Cardiac fibroblast (primary cell): ENCODE data around the gene CAMTA1.

Source experiments
- DNase-seq, 2 donors: peaks; one replicate each; pipeline versions ENCODE4 v3.0.0 to v3.0.0-alpha.2; 2010; ENCODE audit warnings: low read depth in 2 of 2
- H3K4me3 ChIP-seq, 2 donors: replicated peaks in 1 of 2; 1 replicate in 1 of 2; 2 replicates in 1 of 2; pipeline ENCODE4 v1.5.1; 2011; ENCODE audit warnings: low read depth in 2 of 2, low read length in 2 of 2, mild to moderate bottlenecking in 2 of 2, moderate library complexity in 1 of 2
- CTCF ChIP-seq: IDR thresholded peaks from one replicate; pipeline ENCODE4 v1.5.1; 2011; ENCODE audit warnings: low read depth, mild to moderate bottlenecking, low read length, inconsistent platforms

The CAMTA1 gene

DNA sequence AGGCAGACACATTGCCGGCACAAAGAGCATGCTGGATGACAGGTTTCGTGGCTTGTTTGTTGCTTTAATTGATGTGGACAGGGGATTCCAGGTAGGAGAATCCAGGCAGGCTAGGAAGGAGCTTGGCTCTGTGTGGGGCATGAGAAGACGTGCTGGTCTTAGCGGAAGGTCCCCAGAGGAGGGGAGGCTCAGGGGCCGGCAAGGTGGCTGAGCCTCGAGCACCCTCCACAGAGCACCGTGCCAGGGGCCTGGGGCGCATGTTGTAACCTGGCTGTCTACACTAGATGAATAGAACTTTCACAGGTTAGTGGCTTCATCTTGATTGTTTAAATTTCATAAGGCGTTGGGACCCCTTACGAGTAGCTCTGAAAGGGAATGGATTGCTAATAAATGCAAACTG lies 223.1 kb downstream of the CAMTA1 start:
- TF ChIP-seq CTCF = no peak

GRCh38 chr1:7008975-7009740 lies 223.9 kb downstream of the CAMTA1 start:
- no peak for DNase-seq
- no peak for TF ChIP-seq CTCF
- H3K4me3 ChIP-seq = no peak overlapping the region

More for the DNA sequence above, 223.1 kb downstream of the CAMTA1 start:
- H3K4me3 ChIP-seq = no peak overlapping the region
- no peak for DNase-seq

DNA sequence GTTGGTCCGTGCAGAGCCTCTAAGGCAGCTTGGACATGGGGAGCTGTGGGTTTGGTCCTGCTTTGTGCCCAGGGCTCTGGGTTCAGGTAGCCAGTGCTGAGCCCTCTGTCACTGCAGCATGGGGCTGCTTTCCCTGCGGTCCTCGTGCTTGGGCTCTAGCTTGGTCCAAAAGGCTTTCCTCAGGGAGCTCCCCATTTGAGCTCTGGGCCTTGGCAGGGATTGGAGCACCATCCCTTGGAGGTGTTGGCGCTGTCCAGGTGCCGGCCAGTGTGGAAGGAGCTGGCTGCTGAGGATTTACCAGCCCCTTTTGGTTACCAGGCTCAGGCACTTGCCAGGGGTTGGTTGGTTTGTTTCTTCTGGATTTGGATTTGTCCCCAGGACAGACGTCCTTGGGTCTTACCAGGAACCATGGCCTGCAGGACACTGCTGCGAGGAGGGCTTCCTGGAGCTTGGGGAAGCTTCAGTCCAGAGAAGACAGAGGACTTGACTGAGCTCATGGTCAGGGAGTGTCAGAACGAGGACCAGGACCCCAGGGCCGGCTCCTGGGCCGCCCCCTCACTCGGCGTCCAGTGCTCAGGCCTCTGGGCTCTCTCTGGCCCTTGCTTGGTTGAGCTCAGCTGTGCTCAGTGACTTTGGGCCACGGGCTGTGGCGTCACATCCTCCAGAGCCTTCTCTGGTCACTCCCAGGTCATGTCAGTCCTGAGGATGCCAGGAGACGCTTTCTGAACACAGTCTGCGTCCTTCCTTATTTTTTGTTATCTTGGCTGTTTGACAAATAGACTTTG lies 224.7 kb downstream of the CAMTA1 start:
- no peak for DNase-seq
- no peak for TF ChIP-seq CTCF
- no peak overlapping the region for H3K4me3 ChIP-seq

DNA sequence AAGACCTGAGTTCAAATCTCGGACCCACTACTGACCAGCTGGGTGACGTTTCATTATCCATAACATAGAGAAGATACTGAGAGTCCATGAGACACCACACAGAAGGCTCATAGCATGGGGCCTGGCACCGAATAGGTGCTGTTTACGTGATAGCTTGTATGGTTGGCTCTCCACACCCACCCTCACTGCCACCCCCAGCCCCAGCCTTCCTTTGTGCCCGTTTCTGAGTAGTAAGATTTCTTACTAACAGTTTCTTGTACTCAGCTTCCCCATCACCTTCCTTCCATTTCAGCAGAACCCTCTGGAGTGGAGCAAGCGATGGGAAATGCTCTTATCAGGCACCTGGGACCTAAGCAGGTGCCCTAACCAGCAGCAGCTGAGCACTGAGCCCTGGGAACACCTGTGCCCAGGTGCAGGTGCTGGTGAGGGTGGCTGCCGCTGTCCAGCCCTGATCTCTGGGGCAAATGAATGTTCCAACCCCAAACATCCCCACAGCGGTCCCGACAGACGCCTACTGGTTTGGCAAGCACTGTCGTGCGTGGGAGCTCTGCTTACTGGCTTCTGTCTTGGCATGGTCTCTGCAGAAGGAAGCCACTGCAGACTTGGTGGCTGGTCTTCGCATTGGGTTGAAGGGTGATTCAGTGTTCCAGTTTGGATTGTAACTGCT lies 225.4 kb downstream of the CAMTA1 start:
- H3K4me3 ChIP-seq = no peak overlapping the region
- TF ChIP-seq CTCF = no peak
- no peak for DNase-seq

DNA sequence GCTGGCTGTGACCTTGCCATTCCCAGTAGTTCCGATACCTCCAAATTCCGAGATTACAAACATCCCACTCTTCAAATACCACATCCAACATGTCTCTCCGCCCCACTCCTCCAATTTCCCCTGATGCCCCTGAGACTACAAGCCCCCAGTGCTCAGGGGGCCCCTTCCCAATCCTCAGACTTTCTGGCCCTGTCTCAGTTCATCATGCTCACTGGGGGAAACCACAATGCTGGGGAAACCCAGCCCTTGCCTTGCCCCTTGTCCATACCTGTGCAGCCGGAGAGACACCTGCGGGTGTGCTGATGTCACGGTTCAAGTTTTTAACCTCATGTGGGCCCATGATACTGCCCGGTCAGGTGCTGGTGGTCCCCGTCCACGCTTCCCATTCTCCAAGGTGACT lies 226.6 kb downstream of the CAMTA1 start:
- DNase-seq = no peak
- H3K4me3 ChIP-seq = no peak overlapping the region
- TF ChIP-seq CTCF = no peak

DNA sequence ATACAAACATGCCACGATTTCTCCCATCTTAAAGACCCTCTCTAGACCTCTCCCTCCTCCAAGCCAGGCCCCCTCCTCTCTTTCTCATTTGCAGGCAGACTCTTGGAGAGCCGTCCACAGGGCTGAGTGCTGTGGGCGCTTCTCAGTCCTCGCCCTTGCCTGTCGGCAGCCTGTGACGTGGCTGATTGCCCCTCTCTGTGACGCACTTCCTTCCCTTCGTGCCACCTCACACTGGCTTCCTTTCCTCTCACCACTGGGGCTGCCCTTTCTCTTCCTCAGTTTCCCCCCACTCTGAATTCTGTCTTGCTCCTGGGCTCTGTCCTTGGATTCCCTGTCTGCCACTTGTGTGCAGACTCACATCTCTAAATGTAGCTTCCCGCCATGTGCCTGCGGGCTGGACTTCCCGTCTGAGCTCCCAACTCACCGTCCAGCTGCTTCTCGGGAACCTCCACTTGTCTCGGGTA lies 227.2 kb downstream of the CAMTA1 start:
- TF ChIP-seq CTCF = no peak
- H3K4me3 ChIP-seq = no peak overlapping the region
- no peak for DNase-seq
